Liver (tissue), 9 donors: Measurements from ENCODE around the gene FAM117A. TPM values are rescaled to one million over a fixed set of nuclear protein-coding genes. Genes with fewer than 3 reads are reported as not detected.

ENCODE experiments used
- DNase-seq: peaks from one replicate; pipeline ENCODE4 v3.0.0-alpha.2; 2017; ENCODE audit warnings: low spot score
- H3K27ac ChIP-seq, 2 donors: one replicate each; pipeline ENCODE4 v1.7.0; 2013; ENCODE audit warnings: inconsistent platforms in 2 of 2, low read length in 2 of 2, control low read depth in 1 of 2, low read depth in 1 of 2, mild to moderate bottlenecking in 1 of 2
- H3K27me3 ChIP-seq, 4 donors: one replicate each; pipeline versions ENCODE4 v1.6.1 to v1.7.0; 2013; ENCODE audit warnings: low read length in 3 of 4, inconsistent platforms in 1 of 4, mild to moderate bottlenecking in 1 of 4, moderate library complexity in 1 of 4; ENCODE audit not compliant: control insufficient read depth in 4 of 4, insufficient read depth in 4 of 4
- H3K36me3 ChIP-seq, 4 donors: one replicate each; pipeline versions ENCODE4 v1.6.1 to v1.7.0; 2013; ENCODE audit warnings: low read length in 3 of 4, mild to moderate bottlenecking in 3 of 4, low read depth in 1 of 4, moderate library complexity in 1 of 4; ENCODE audit not compliant: control insufficient read depth in 4 of 4, insufficient read depth in 3 of 4
- H3K4me1 ChIP-seq, 4 donors: one replicate each; pipeline versions ENCODE4 v1.6.1 to v1.7.0; 2013; ENCODE audit warnings: low read length in 3 of 4, mild to moderate bottlenecking in 3 of 4, moderate library complexity in 1 of 4; ENCODE audit not compliant: control insufficient read depth in 4 of 4, insufficient read depth in 4 of 4
- H3K4me3 ChIP-seq, 3 donors: one replicate each; pipeline versions ENCODE4 v1.6.1 to v1.7.0; 2013; ENCODE audit warnings: low read length in 3 of 3, control low read depth in 1 of 3, low read depth in 1 of 3, mild to moderate bottlenecking in 1 of 3
- H3K9ac ChIP-seq, 2 donors: one replicate each; pipeline ENCODE4 v1.7.0; 2013; ENCODE audit warnings: low read length in 2 of 2, mild to moderate bottlenecking in 2 of 2, moderate library complexity in 2 of 2, control low read depth in 1 of 2, low read depth in 1 of 2
- H3K9me3 ChIP-seq, 4 donors: one replicate each; pipeline versions ENCODE4 v1.6.1 to v1.7.0; 2013; ENCODE audit warnings: low read length in 3 of 4; ENCODE audit not compliant: control insufficient read depth in 4 of 4
- ATF3 ChIP-seq: IDR thresholded peaks from 2 replicates; pipeline ENCODE4 v1.6.1; 2016; ENCODE audit warnings: antibody characterized with exemption
- EGR1 ChIP-seq, 2 donors: IDR thresholded peaks; 2 replicates each; pipeline ENCODE4 v1.6.1; 2016 to 2018; ENCODE audit warnings: antibody characterized with exemption in 2 of 2, low read depth in 2 of 2
- FOXA1 ChIP-seq: IDR thresholded peaks from 2 replicates; pipeline ENCODE4 v1.6.1; 2016; ENCODE audit warnings: antibody characterized with exemption
- FOXA2 ChIP-seq: IDR thresholded peaks from 2 replicates; pipeline ENCODE4 v1.6.1; 2016; ENCODE audit warnings: antibody characterized with exemption
- GABPA ChIP-seq, 2 donors: IDR thresholded peaks in 1 of 2; conservative IDR thresholded peaks in 1 of 2; 2 replicates each; pipeline ENCODE4 v1.6.1; 2016; ENCODE audit warnings: antibody characterized with exemption in 2 of 2, mild to moderate bottlenecking in 1 of 2, moderate library complexity in 1 of 2
- HNF4A ChIP-seq, 2 donors: conservative IDR thresholded peaks; 2 replicates each; pipeline ENCODE4 v1.6.1; 2016; ENCODE audit warnings: antibody characterized with exemption in 2 of 2, mild to moderate bottlenecking in 2 of 2
- HNF4G ChIP-seq: IDR thresholded peaks from 2 replicates; pipeline ENCODE4 v1.6.1; 2016; ENCODE audit warnings: antibody characterized with exemption
- JUND ChIP-seq, 2 donors: IDR thresholded peaks; 2 replicates each; pipeline ENCODE4 v1.6.1; 2016; ENCODE audit warnings: antibody characterized with exemption in 2 of 2
- MAX ChIP-seq: IDR thresholded peaks from 2 replicates; pipeline ENCODE4 v1.6.1; 2016; ENCODE audit warnings: antibody characterized with exemption
- NR2F2 ChIP-seq: IDR thresholded peaks from 2 replicates; pipeline ENCODE4 v1.6.1; 2016; ENCODE audit warnings: antibody characterized with exemption
- RAD21 ChIP-seq, 2 donors: IDR thresholded peaks; 2 replicates each; pipeline ENCODE4 v1.6.1; 2016; ENCODE audit warnings: antibody characterized with exemption in 2 of 2, mild to moderate bottlenecking in 2 of 2
- REST ChIP-seq: IDR thresholded peaks from 2 replicates; pipeline ENCODE4 v1.6.1; 2016; ENCODE audit warnings: antibody characterized with exemption, mild to moderate bottlenecking
- RXRA ChIP-seq, 2 donors: IDR thresholded peaks; 2 replicates each; pipeline ENCODE4 v1.6.1; 2017 to 2018; ENCODE audit warnings: antibody characterized with exemption in 2 of 2, mild to moderate bottlenecking in 1 of 2
- SP1 ChIP-seq: IDR thresholded peaks from 2 replicates; pipeline ENCODE4 v1.6.1; 2018; ENCODE audit warnings: antibody characterized with exemption, mild to moderate bottlenecking
- TAF1 ChIP-seq: conservative IDR thresholded peaks from 2 replicates; pipeline ENCODE4 v1.6.1; 2016; ENCODE audit warnings: antibody characterized with exemption, mild to moderate bottlenecking
- YY1 ChIP-seq: IDR thresholded peaks from 2 replicates; pipeline ENCODE4 v1.6.1; 2016; ENCODE audit warnings: antibody characterized with exemption, mild to moderate bottlenecking
- WGBS: extraction: QIAGEN DNeasy Blood & Tissue Kit; methylation state at CpG from one replicate; pipeline ENCODE4 v1.1.7; 2013; 5-methylcytosine and 5-hydroxymethylcytosine counted together
- polyA plus RNA-seq, 2 donors: library from polyadenylated mRNA; stranded (reverse) in 1 of 2; unstranded in 1 of 2; fragments of 200-250 nt in 1 of 2; fragments of >200 nt in 1 of 2; fragmentation: Nextera tagmentation in 1 of 2; extraction: Ambion mirVana in 1 of 2; gene quantifications; one replicate each; pipeline versions ENCODE4 v1.2.1 to v1.2.3, GENCODE V29; 2013 to 2015
- total RNA-seq, 2 donors: library from RNA; depleted of rRNA; stranded (reverse); fragments of >200 nt; gene quantifications; one replicate each; pipeline ENCODE4 v1.2.3, GENCODE V29; 2014
- TF ChIP-seq, protein P1 (sequence below): IDR thresholded peaks from 2 replicates; pipeline ENCODE4 v1.6.1; 2016; ENCODE audit warnings: antibody characterized with exemption
- TF ChIP-seq, protein P2 (sequence below): fragments of 150-350 bp; IDR thresholded peaks from 2 replicates; pipeline ENCODE4 v1.5.1; 2017; ENCODE audit warnings: improper control_type of control experiment, low read depth, low read length; ENCODE audit not compliant: missing input control
- donor health status: healthy.
- donor health status: healthy.
- donor health status: healthy.
- donor health status: healthy.
- donor health status: healthy.

FAM117A gene
- total and polyA plus RNA-seq, 4 donors, result 4.5 to 39.3 (median 5.5) TPM

- Histone ChIP-seq H3K4me1 (no peaks in the 10 kb centered on the region), H3K4me3 (no peak overlapping the region), H3K27ac (no peak overlapping the region), H3K27me3 (no peaks in the 10 kb centered on the region), H3K9me3 (no peaks in the 10 kb centered on the region), H3K9ac (no peak overlapping the region), H3K36me3 (peaks cover 13 to 52% (median 43%) of the 10 kb centered on the region in 4 donors)
- DNase-seq, result no peak
- WGBS, result 84% methylated on average over 4 of the region's 4 CpGs
- TF ChIP-seq HNF4G, result no peak
- TF ChIP-seq, protein P1, sequence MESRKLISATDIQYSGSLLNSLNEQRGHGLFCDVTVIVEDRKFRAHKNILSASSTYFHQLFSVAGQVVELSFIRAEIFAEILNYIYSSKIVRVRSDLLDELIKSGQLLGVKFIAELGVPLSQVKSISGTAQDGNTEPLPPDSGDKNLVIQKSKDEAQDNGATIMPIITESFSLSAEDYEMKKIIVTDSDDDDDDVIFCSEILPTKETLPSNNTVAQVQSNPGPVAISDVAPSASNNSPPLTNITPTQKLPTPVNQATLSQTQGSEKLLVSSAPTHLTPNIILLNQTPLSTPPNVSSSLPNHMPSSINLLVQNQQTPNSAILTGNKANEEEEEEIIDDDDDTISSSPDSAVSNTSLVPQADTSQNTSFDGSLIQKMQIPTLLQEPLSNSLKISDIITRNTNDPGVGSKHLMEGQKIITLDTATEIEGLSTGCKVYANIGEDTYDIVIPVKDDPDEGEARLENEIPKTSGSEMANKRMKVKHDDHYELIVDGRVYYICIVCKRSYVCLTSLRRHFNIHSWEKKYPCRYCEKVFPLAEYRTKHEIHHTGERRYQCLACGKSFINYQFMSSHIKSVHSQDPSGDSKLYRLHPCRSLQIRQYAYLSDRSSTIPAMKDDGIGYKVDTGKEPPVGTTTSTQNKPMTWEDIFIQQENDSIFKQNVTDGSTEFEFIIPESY, result no peak
- TF ChIP-seq NR2F2, result no peak
- no peak for TF ChIP-seq SP1
- no peak for TF ChIP-seq JUND (IDR thresholded peaks at IDR 0.05)
- no peak for TF ChIP-seq GABPA (IDR thresholded peaks at IDR 0.05 in 1 of 2, conservative IDR thresholded peaks at IDR 0.05 in 1 of 2)
- TF ChIP-seq, protein P2, sequence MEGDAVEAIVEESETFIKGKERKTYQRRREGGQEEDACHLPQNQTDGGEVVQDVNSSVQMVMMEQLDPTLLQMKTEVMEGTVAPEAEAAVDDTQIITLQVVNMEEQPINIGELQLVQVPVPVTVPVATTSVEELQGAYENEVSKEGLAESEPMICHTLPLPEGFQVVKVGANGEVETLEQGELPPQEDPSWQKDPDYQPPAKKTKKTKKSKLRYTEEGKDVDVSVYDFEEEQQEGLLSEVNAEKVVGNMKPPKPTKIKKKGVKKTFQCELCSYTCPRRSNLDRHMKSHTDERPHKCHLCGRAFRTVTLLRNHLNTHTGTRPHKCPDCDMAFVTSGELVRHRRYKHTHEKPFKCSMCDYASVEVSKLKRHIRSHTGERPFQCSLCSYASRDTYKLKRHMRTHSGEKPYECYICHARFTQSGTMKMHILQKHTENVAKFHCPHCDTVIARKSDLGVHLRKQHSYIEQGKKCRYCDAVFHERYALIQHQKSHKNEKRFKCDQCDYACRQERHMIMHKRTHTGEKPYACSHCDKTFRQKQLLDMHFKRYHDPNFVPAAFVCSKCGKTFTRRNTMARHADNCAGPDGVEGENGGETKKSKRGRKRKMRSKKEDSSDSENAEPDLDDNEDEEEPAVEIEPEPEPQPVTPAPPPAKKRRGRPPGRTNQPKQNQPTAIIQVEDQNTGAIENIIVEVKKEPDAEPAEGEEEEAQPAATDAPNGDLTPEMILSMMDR, result no peak
- no peak for TF ChIP-seq FOXA2
- no peak for TF ChIP-seq ATF3
- TF ChIP-seq HNF4A (conservative IDR thresholded peaks at IDR 0.05), result no peak
- no peak for TF ChIP-seq MAX
- no peak for TF ChIP-seq REST
- TF ChIP-seq YY1, result no peak
- TF ChIP-seq EGR1 (IDR thresholded peaks at IDR 0.05; ENCODE audit: low read depth in 2 of 2), result no peak
- TF ChIP-seq RAD21 (IDR thresholded peaks at IDR 0.05), result no peak
- TF ChIP-seq FOXA1, result no peak
- no peak for TF ChIP-seq TAF1
- no peak for TF ChIP-seq RXRA (IDR thresholded peaks at IDR 0.05)
Observed at GRCh38 chr17:49715216-49715615, 48.7 kb downstream of the FAM117A start.
